DND-41 (cell line): ENCODE data around the gene CDK17.
A peak's percentile ranks its signal among the peaks of the same experiment; 100 is the strongest.

Source experiments
- ATAC-seq: fragments of 200-7000 bp; cut with Tn5 transposase; 3 replicates; pipeline ENCODE4 v1.9.1; 2021; ENCODE audit warnings: low read depth; ENCODE audit not compliant: insufficient read depth
- DNase-seq: peaks from one replicate; pipeline ENCODE4 v3.0.0-alpha.2; 2020
- H2AFZ ChIP-seq: 2 replicates; pipeline ENCODE4 v1.6.0; 2012; ENCODE audit warnings: low read depth, low read length
- H3K27ac ChIP-seq: 2 replicates; pipeline ENCODE4 v1.5.1; 2012; ENCODE audit warnings: low read length, inconsistent platforms
- H3K27me3 ChIP-seq: fragments of 200-600 bp; sonication (generic); 2 replicates; pipeline ENCODE4 v1.6.0; 2012; ENCODE audit warnings: low read length, mild to moderate bottlenecking, inconsistent platforms; ENCODE audit not compliant: insufficient read depth, poor library complexity
- H3K36me3 ChIP-seq: 2 replicates; pipeline ENCODE4 v1.5.1; 2012; ENCODE audit warnings: low read length, inconsistent platforms; ENCODE audit not compliant: insufficient read depth
- H3K4me1 ChIP-seq: 2 replicates; pipeline ENCODE4 v1.5.1; 2012; ENCODE audit warnings: mild to moderate bottlenecking, low read length; ENCODE audit not compliant: insufficient read depth
- H3K4me2 ChIP-seq: 2 replicates; pipeline ENCODE4 v1.6.0; 2012; ENCODE audit warnings: mild to moderate bottlenecking, moderate library complexity, low read length, inconsistent platforms; ENCODE audit not compliant: insufficient read depth
- H3K4me3 ChIP-seq, 2 experiments: fragments of 200-600 bp in 1 of 2; shearing (Covaris generic) in 1 of 2; 2 replicates each; pipeline ENCODE4 v1.5.1; 2012 to 2016; ENCODE audit warnings: inconsistent platforms in 2 of 2, low read length in 2 of 2, mild to moderate bottlenecking in 2 of 2, low read depth in 1 of 2, moderate library complexity in 1 of 2
- H3K79me2 ChIP-seq: 2 replicates; pipeline ENCODE4 v1.6.0; 2012; ENCODE audit warnings: low read length, inconsistent platforms; ENCODE audit not compliant: insufficient read depth
- H3K9ac ChIP-seq: 2 replicates; pipeline ENCODE4 v1.6.0; 2012; ENCODE audit warnings: low read depth, mild to moderate bottlenecking, inconsistent platforms, low read length, moderate library complexity
- H3K9me3 ChIP-seq: 2 replicates; pipeline ENCODE4 v1.5.1; 2012; ENCODE audit warnings: low read length, moderate library complexity, mild to moderate bottlenecking, inconsistent platforms; ENCODE audit not compliant: insufficient read depth, severe bottlenecking
- H4K20me1 ChIP-seq: 2 replicates; pipeline ENCODE4 v1.6.0; 2012; ENCODE audit warnings: low read length; ENCODE audit not compliant: insufficient read depth
- EZH2 ChIP-seq: IDR thresholded peaks from 3 replicates; pipeline ENCODE4 v1.6.1; 2012; ENCODE audit warnings: borderline replicate concordance, low read depth, mild to moderate bottlenecking, moderate library complexity, low read length, inconsistent platforms; ENCODE audit not compliant: severe bottlenecking
- TF ChIP-seq, protein P1 (sequence below): IDR thresholded peaks from 2 replicates; pipeline ENCODE4 v1.5.1; 2012; ENCODE audit warnings: borderline replicate concordance, low read length, moderate library complexity, mild to moderate bottlenecking; ENCODE audit not compliant: poor library complexity, severe bottlenecking; ENCODE audit errors: extremely low read depth

The CDK17 gene

DNA sequence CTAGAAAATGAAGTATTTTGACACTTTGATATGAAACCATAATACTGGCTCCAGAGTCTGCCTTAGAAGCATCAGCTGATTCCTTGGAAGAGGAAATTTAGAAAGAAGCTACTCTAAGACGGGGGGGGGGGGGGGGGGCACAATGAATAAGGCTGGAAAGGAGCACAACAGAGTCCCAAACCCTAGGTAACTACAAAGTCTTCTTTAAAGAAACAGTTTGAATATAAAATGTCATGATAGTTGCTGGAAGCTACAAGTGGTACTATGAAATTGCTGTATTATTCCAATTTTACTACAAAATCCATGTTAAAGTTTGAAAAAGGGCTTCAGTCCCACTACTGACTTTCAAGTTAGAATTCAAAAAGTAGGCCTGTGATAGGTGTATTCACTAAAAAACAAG is 31.6 kb downstream of the CDK17 start:
- TF ChIP-seq, protein P1, sequence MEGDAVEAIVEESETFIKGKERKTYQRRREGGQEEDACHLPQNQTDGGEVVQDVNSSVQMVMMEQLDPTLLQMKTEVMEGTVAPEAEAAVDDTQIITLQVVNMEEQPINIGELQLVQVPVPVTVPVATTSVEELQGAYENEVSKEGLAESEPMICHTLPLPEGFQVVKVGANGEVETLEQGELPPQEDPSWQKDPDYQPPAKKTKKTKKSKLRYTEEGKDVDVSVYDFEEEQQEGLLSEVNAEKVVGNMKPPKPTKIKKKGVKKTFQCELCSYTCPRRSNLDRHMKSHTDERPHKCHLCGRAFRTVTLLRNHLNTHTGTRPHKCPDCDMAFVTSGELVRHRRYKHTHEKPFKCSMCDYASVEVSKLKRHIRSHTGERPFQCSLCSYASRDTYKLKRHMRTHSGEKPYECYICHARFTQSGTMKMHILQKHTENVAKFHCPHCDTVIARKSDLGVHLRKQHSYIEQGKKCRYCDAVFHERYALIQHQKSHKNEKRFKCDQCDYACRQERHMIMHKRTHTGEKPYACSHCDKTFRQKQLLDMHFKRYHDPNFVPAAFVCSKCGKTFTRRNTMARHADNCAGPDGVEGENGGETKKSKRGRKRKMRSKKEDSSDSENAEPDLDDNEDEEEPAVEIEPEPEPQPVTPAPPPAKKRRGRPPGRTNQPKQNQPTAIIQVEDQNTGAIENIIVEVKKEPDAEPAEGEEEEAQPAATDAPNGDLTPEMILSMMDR: no peak
- no peak for TF ChIP-seq EZH2
- Histone ChIP-seq H3K27me3 (no peaks in the 10 kb centered on the region), H3K27ac (no peak overlapping the region), H3K9ac (no peak overlapping the region), H3K79me2 (peaks cover 99% of the 10 kb centered on the region), H2AFZ (no peak overlapping the region), H3K4me3 (no peak overlapping the region), H3K4me1 (0 out of 2 replicates have a peak, but pooled peaks cover 5% of the 10 kb centered on the region), H4K20me1 (peaks cover 73% of the 10 kb centered on the region), H3K4me2 (no peak overlapping the region), H3K9me3 (no peaks in the 10 kb centered on the region), H3K36me3 (no peaks in the 10 kb centered on the region)
- ATAC-seq: no peak
- DNase-seq: no peak

DNA sequence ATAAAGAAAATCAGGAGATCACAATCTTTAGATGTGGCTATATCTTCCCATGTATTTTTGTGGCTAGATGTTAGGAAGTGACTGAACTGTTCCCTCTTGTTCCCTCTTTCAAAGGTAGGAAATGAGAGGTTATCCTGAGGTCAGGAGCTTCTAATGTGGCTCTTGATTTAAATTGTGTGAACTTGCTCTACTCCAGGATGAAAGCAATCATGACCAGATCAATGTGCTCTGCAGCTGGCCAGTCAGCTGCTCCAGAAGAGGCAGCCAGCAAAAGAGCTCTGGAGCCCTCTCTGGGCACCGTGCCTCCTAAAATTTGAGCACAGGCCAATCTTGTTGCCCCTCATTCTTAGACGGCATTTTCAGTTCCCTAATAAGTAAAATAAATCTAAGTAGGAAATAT is 32.0 kb downstream of the CDK17 start:
- H3K27ac ChIP-seq: no peak overlapping the region
- H3K4me1 ChIP-seq: 0 out of 2 replicates have a peak, but pooled peaks cover 5% of the 10 kb centered on the region
- H4K20me1 ChIP-seq: peaks cover 72% of the 10 kb centered on the region
- no peak overlapping the region for H2AFZ ChIP-seq
- no peak for TF ChIP-seq EZH2
- TF ChIP-seq, protein P1: no peak
- no peaks in the 10 kb centered on the region for H3K36me3 ChIP-seq
- H3K4me3 ChIP-seq: no peak overlapping the region
- no peak for DNase-seq
- H3K9me3 ChIP-seq: no peaks in the 10 kb centered on the region
- peak; percentile 62 for ATAC-seq
- H3K27me3 ChIP-seq: no peaks in the 10 kb centered on the region
- H3K79me2 ChIP-seq: peaks cover 99% of the 10 kb centered on the region
- no peak overlapping the region for H3K4me2 ChIP-seq
- H3K9ac ChIP-seq: no peak overlapping the region

DNA sequence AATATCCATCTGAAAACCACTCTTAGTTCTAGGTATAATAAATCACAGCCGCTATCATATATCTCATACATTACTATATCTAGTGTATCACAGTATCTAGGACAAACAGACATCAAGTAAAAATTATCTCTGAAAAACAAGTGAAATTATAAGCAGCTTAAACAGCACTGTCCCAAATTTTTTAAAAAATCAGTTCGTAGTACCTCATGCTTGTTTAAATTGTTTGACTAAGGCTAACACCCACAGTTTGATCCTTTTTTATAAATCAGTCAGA is 33.9 kb downstream of the CDK17 start:
- Histone ChIP-seq H4K20me1 (peaks cover 81% of the 10 kb centered on the region), H3K36me3 (no peaks in the 10 kb centered on the region), H3K27me3 (no peaks in the 10 kb centered on the region), H3K9ac (no peak overlapping the region), H3K4me2 (no peak overlapping the region), H3K9me3 (no peaks in the 10 kb centered on the region), H2AFZ (no peak overlapping the region), H3K79me2 (peaks cover 99% of the 10 kb centered on the region), H3K4me3 (no peak overlapping the region), H3K27ac (no peak overlapping the region), H3K4me1 (peaks cover 7% of the 10 kb centered on the region; the same call in 1 of the 2 replicates)
- DNase-seq (no peak), ATAC-seq (no peak)
- no peak for TF ChIP-seq EZH2
- TF ChIP-seq, protein P1: no peak
